ENCODE data around the gene SPRY2. TPM values are rescaled to one million over a fixed set of nuclear protein-coding genes. Genes with fewer than 3 reads are reported as not detected.

SPRY2 gene
- 17.7 and 31.3 TPM in 2 replicates for total RNA-seq

DNA sequence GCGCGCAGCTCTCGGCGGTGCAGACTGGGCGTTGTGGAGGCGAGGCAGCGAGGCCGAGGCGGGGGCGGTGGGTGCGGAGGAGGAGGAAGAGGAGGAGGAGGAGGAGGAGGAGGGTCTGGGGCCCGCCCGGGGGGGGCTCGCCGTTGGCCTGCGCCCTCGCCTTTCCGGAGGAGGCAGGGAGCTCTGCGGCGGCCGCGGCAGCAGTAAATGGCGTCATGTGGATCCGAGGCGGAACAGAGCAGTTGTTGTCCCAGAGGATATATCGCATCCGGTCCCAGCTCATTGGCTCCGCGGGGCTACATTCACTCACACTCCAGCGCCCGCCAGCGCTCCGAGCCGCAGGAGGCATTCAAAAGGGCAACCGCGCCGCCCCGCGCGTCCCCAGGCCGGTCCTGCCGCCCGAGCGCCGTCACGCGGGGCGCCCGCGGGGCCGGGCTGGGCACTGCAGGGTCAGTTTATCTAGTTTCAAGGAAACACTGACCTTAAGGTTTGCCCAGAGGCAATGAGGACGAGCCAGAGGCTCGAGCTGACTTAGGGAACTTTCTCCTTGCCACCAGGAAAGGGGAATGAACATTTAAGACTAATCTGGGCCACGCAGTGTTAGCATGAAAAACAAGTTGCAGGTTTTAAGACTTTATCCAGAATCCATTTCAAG, at the start of gene SPRY2:
Gene SPRY2 (minus strand): TSS at position 26 of the 655 bp plus-strand sequence. CDS start 3,421 bp downstream, outside the sequence.

Measured in hair follicular keratinocyte (primary cell).